Neutrophil (primary cell): ENCODE results near the gene ARRDC2.

Experiments used
- H3K27ac ChIP-seq: fragments of 200-600 bp; sonication (generic); 2 replicates; pipeline ENCODE4 v1.5.1; 2016; ENCODE audit warnings: mild to moderate bottlenecking, moderate library complexity
- H3K27me3 ChIP-seq: fragments of 200-600 bp; sonication (generic); 2 replicates; pipeline ENCODE4 v1.6.0; 2016; ENCODE audit warnings: mild to moderate bottlenecking
- H3K36me3 ChIP-seq: fragments of 200-600 bp; sonication (generic); 2 replicates; pipeline ENCODE4 v1.5.1; 2017
- H3K4me1 ChIP-seq, 2 experiments: fragments of 200-600 bp in 1 of 2; sonication (generic) in 1 of 2; 1 replicate in 1 of 2; 2 replicates in 1 of 2; pipeline versions ENCODE4 v1.5.1 to v1.6.1; 2013 to 2016; ENCODE audit warnings: low read depth in 1 of 2, low read length in 1 of 2, mild to moderate bottlenecking in 1 of 2, moderate library complexity in 1 of 2; ENCODE audit not compliant: control insufficient read depth in 1 of 2, insufficient read depth in 1 of 2
- H3K4me3 ChIP-seq, 2 experiments: fragments of 200-600 bp in 1 of 2; sonication (generic) in 1 of 2; 1 replicate in 1 of 2; 2 replicates in 1 of 2; pipeline ENCODE4 v1.5.1; 2013 to 2016; ENCODE audit warnings: low read depth in 1 of 2, low read length in 1 of 2, mild to moderate bottlenecking in 1 of 2, moderate library complexity in 1 of 2
- H3K9me3 ChIP-seq: fragments of 200-600 bp; sonication (generic); 2 replicates; pipeline ENCODE4 v1.5.1; 2016
- CTCF ChIP-seq: fragments of 200-600 bp; sonication (generic); IDR thresholded peaks from 2 replicates; pipeline ENCODE4 v1.5.1; 2016; ENCODE audit warnings: antibody characterized with exemption

The ARRDC2 gene

GRCh38 chr19:17967257-17968051 is 40.5 kb upstream of the ARRDC2 start:
- no peak overlapping the region for H3K27ac ChIP-seq
- H3K4me3 ChIP-seq = no peak overlapping the region
- no peaks in the 10 kb centered on the region for H3K4me1 ChIP-seq
- TF ChIP-seq CTCF = no peak
- peaks cover 69% of the 10 kb centered on the region for H3K27me3 ChIP-seq
- H3K36me3 ChIP-seq = no peaks in the 10 kb centered on the region
- H3K9me3 ChIP-seq = no peaks in the 10 kb centered on the region

- Histone ChIP-seq H3K9me3 (no peaks in the 10 kb centered on the region), H3K27ac (no peak overlapping the region), H3K36me3 (no peaks in the 10 kb centered on the region), H3K27me3 (peaks cover 66% of the 10 kb centered on the region), H3K4me1 (no peaks in the 10 kb centered on the region), H3K4me3 (no peak overlapping the region)
- TF ChIP-seq CTCF = no peak
These were observed 39.6 kb upstream of the ARRDC2 start for GRCh38 chr19:17968362-17968761.

- H3K4me1 ChIP-seq = no peaks in the 10 kb centered on the region
- no peak for TF ChIP-seq CTCF
- H3K36me3 ChIP-seq = no peaks in the 10 kb centered on the region
- peaks cover 57% of the 10 kb centered on the region for H3K27me3 ChIP-seq
- no peaks in the 10 kb centered on the region for H3K9me3 ChIP-seq
- H3K4me3 ChIP-seq = no peak overlapping the region
- no peak overlapping the region for H3K27ac ChIP-seq
These were observed 38.7 kb upstream of the ARRDC2 start for GRCh38 chr19:17969096-17969792.

GRCh38 chr19:17972230-17972629 is 35.7 kb upstream of the ARRDC2 start:
- Histone ChIP-seq H3K27me3 (peaks cover 33% of the 10 kb centered on the region), H3K27ac (no peak overlapping the region), H3K9me3 (no peaks in the 10 kb centered on the region), H3K4me1 (no peaks in the 10 kb centered on the region), H3K36me3 (no peaks in the 10 kb centered on the region), H3K4me3 (no peak overlapping the region)
- no peak for TF ChIP-seq CTCF

GRCh38 chr19:17973759-17974158 is 34.2 kb upstream of the ARRDC2 start:
- Histone ChIP-seq H3K27ac (no peak overlapping the region), H3K9me3 (no peaks in the 10 kb centered on the region), H3K4me3 (no peak overlapping the region), H3K27me3 (peaks cover 29% of the 10 kb centered on the region), H3K36me3 (no peaks in the 10 kb centered on the region), H3K4me1 (no peaks in the 10 kb centered on the region)
- no peak for TF ChIP-seq CTCF
